Left lung (tissue), 10 donors: ENCODE measurements around the gene FAM151A. TPM values are rescaled to one million over a fixed set of nuclear protein-coding genes. Genes with fewer than 3 reads are reported as not detected.

Source experiments
- ATAC-seq: fragments of 200-7000 bp; cut with Tn5 transposase; one replicate; pipeline ENCODE4 v1.9.1; 2020; ENCODE audit warnings: moderate library complexity
- DNase-seq, 4 donors: peaks; one replicate each; pipeline ENCODE4 v3.0.0-alpha.2; 2013 to 2020
- H3K27ac ChIP-seq, 2 donors: fragments of 200-600 bp; sonication (generic) in 1 of 2; one replicate each; pipeline versions ENCODE4 v1.5.0 to v1.8.0; 2020 to 2021
- H3K27me3 ChIP-seq, 2 donors: fragments of 200-600 bp; sonication (generic) in 1 of 2; one replicate each; pipeline versions ENCODE4 v1.5.0 to v1.8.0; 2020 to 2021
- H3K36me3 ChIP-seq, 2 donors: fragments of 200-600 bp; sonication (generic) in 1 of 2; one replicate each; pipeline versions ENCODE4 v1.5.0 to v1.8.0; 2020 to 2021
- H3K4me1 ChIP-seq, 2 donors: fragments of 200-600 bp; one replicate each; pipeline ENCODE4 v1.8.0; 2021
- H3K4me3 ChIP-seq, 2 donors: fragments of 200-600 bp; sonication (generic) in 1 of 2; one replicate each; pipeline versions ENCODE4 v1.5.0 to v1.8.0; 2020 to 2021; ENCODE audit warnings: mild to moderate bottlenecking in 1 of 2
- H3K9me3 ChIP-seq, 2 donors: fragments of 200-600 bp; sonication (generic) in 1 of 2; one replicate each; pipeline versions ENCODE4 v1.5.0 to v1.8.0; 2020 to 2021
- CTCF ChIP-seq, 2 donors: fragments of 200-600 bp; sonication (generic) in 1 of 2; IDR thresholded peaks; one replicate each; pipeline versions ENCODE4 v1.5.0 to v1.8.0; 2021; ENCODE audit warnings: antibody characterized with exemption in 2 of 2
- intact Hi-C, 2 donors: fragments of 100-400 bp; cut with DNase I; formaldehyde crosslinking; loops; one replicate each; pipeline versions ENCODE4 v1.11.2 to v1.14.2; 2022
- polyA plus RNA-seq, 6 donors: library from polyadenylated mRNA; unstranded; fragments of 120-200 nt; gene quantifications; one replicate each; pipeline ENCODE4 v1.2.1, GENCODE V29; 2013; ENCODE audit not compliant: insufficient read length in 6 of 6
- total RNA-seq, 2 donors: library from RNA; stranded (reverse); fragmentation: NEBNext Ultra II Directional; extraction: Animal tissue kit (Norgen Biotek cat#: 25700); gene quantifications; one replicate each; pipeline ENCODE4 v1.2.1, GENCODE V29; 2021
- donor health status: DM: no; HTN: yes; CAD: no.
- donor health status: DM: no; HTN: no; CAD: no.

FAM151A gene
- total and polyA plus RNA-seq, 8 donors: 0.44 to 1.4 (median 0.67) TPM; not detected in 2

DNA sequence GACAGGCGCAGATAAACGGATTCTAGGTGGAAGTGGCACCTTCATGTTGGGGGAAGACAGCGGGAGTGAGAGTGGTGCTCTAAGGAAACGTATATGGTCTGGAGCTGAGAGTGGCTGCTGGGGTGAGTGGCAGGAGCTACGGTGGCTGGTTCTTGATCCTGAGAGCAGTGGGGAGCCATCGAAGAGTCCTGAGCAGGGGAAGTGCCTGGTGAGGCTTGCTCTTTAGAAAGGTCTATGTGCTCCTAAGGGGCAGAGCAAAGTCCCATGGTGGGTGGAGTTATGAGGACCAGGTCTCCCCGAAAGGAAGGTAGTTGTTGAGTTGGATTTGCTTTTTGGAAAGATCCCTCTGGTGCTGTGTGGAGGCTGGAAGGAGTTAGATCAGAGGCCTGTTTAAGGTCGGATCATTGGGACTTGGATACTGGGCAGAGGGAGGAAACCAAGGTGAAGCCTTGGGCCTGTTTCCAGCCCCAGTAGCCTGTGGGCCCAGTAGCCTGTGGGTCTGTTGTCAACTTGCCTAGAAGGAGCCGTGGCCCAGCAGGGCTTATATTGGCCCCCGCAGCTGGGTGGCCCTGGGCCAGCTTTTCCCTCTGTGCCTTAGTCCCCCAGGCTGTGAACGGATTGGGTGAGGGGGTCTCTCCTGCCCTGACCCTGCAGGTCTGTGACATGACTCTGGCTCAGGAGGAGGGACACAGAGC is 42.3 kb downstream of the FAM151A start:
- intact Hi-C loops: no loop called here
- no peaks in the 10 kb centered on the region for H3K36me3 ChIP-seq
- no peak for ATAC-seq
- no peaks in the 10 kb centered on the region for H3K27me3 ChIP-seq
- TF ChIP-seq CTCF (IDR thresholded peaks at IDR 0.05): no peak
- no peaks in the 10 kb centered on the region for H3K9me3 ChIP-seq
- no peak for DNase-seq
- peaks cover 6 to 11% of the 10 kb centered on the region in 2 donors for H3K4me1 ChIP-seq
- peak overlapping the region; percentile 35 to 45 for H3K27ac ChIP-seq
- no peak overlapping the region for H3K4me3 ChIP-seq

DNA sequence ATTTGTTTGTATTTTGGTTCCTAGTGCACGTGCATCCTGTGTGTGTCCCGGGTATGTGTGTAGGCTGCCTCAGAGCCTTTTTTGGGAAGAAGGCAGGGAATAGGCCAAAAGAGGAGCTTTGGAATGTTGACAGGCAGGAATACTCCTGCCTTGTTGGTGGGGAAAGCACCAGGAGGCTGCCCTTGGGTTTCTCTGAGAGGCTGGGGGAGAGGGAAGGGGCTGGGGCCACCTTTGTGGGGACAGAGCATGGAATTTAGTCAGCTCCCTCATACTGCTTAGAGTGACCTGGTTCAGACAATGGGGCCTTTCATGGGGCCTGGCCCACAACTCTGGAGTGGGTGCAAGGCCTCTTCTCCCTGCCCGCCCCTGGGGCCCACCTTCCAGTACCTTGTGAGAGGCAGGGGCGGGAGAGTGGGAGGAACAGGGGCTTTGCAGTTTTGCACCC is 44.0 kb downstream of the FAM151A start:
- Histone ChIP-seq H3K4me3 (no peak overlapping the region), H3K27ac (no peak overlapping the region), H3K27me3 (no peaks in the 10 kb centered on the region), H3K9me3 (no peaks in the 10 kb centered on the region), H3K36me3 (no peaks in the 10 kb centered on the region), H3K4me1 (peaks cover 6 to 11% of the 10 kb centered on the region in 2 donors)
- TF ChIP-seq CTCF (IDR thresholded peaks at IDR 0.05): no peak
- ATAC-seq (no peak), DNase-seq (peak in 2 of 4 donors; percentile 34 to 65)
- intact Hi-C loops: no loop called here

DNA sequence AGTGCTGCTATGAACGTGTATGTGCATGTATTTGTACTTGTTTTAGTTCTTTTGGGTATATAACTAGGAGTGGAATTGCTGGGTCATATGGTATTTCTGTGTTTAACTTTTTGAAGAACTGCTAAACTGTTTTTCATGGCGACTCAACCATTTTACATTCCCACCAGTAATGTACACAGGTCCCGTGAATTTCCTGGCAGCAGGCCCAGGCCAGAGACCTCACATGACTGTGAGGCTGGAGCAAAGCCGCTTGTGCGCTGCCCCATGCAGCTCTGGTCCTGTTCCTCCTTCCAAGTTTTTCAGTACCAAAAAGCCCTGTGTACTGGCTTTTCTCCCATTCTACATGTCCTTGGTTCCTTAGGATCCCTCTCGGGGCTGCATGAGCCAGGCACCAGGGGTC is 45.7 kb downstream of the FAM151A start:
- ATAC-seq: peak; percentile 62
- peaks cover 6 to 12% of the 10 kb centered on the region in 2 donors for H3K4me1 ChIP-seq

GRCh38 chr1:54575605-54576290 is 47.6 kb downstream of the FAM151A start:
- DNase-seq: peak in 1 of 4 donors; percentile 29
- H3K9me3 ChIP-seq: no peaks in the 10 kb centered on the region
- TF ChIP-seq CTCF (IDR thresholded peaks at IDR 0.05): no peak
- no peaks in the 10 kb centered on the region for H3K36me3 ChIP-seq
- H3K4me1 ChIP-seq: peaks cover 0 to 26% of the 10 kb centered on the region in 2 donors
- no peak for ATAC-seq
- no peak overlapping the region for H3K4me3 ChIP-seq
- no peak overlapping the region for H3K27ac ChIP-seq
- no peaks in the 10 kb centered on the region for H3K27me3 ChIP-seq
- intact Hi-C loops: no loop called here

More for the DNA sequence above, 45.7 kb downstream of the FAM151A start:
- peak; percentile 49 to 90 (median 82) for DNase-seq
- intact Hi-C loops: no loop called here
- Histone ChIP-seq H3K9me3 (no peaks in the 10 kb centered on the region), H3K4me3 (no peak overlapping the region), H3K27me3 (no peaks in the 10 kb centered on the region), H3K27ac (peak overlapping the region; percentile 19 to 45), H3K36me3 (no peaks in the 10 kb centered on the region)
- no peak for TF ChIP-seq CTCF (IDR thresholded peaks at IDR 0.05)

DNA sequence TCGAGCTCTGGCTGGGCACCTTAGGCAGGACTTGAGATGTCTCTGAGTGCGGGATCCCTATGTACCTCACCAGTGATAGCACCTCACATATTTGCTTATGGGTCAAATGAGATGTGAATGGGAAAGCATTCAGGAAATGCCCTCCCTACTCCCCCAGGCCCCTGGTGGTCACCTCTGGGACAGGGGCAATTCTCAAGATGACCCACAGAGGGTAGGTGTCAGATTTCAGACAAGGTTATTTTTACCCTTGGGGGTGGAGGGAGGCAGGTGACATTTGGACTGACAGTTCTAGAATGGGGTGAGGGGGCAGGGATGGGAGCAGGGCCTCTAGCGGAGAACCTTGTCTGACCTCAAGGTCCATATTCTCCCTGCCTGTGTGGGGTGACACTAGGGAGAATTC is 48.2 kb downstream of the FAM151A start:
- ATAC-seq: no peak
- TF ChIP-seq CTCF (IDR thresholded peaks at IDR 0.05): no peak

More for the DNA sequence above, 48.2 kb downstream of the FAM151A start:
- Histone ChIP-seq H3K36me3 (no peaks in the 10 kb centered on the region), H3K4me3 (no peak overlapping the region), H3K4me1 (peaks cover 0 to 26% of the 10 kb centered on the region in 2 donors), H3K9me3 (no peaks in the 10 kb centered on the region), H3K27ac (no peak overlapping the region), H3K27me3 (no peaks in the 10 kb centered on the region)
- no peak for DNase-seq
- intact Hi-C loops: no loop called here
